ENCODE results near the gene BARX1. TPM values are rescaled to one million over a fixed set of nuclear protein-coding genes. Genes with fewer than 3 reads are reported as not detected.

BARX1 gene
- total RNA-seq, 1 donor from 2014 or later: not detected

- no peak for DNase-seq (ENCODE audit: low read depth)
Observed at GRCh38 chr9:93929231-93929630, 25.9 kb downstream of the BARX1 start.

- no peak for DNase-seq (ENCODE audit: low read depth)
Observed at GRCh38 chr9:93922535-93922934, 32.6 kb downstream of the BARX1 start.

GRCh38 chr9:93920131-93920800, 34.9 kb downstream of the BARX1 start:
- no peak for DNase-seq (ENCODE audit: low read depth)

GRCh38 chr9:93918061-93918460, 37.1 kb downstream of the BARX1 start:
- DNase-seq (ENCODE audit: low read depth): no peak

GRCh38 chr9:93917121-93917853, 37.9 kb downstream of the BARX1 start:
- DNase-seq (ENCODE audit: low read depth): no peak

GRCh38 chr9:93916358-93916757, 38.8 kb downstream of the BARX1 start:
- no peak for DNase-seq (ENCODE audit: low read depth)

- DNase-seq (ENCODE audit: low read depth): no peak
Observed at GRCh38 chr9:93911801-93912554, 43.2 kb downstream of the BARX1 start.

- DNase-seq (ENCODE audit: low read depth): no peak
Observed at GRCh38 chr9:93911136-93911745, 43.9 kb downstream of the BARX1 start.

GRCh38 chr9:93910598-93910997, 44.6 kb downstream of the BARX1 start:
- no peak for DNase-seq (ENCODE audit: low read depth)

GRCh38 chr9:93910196-93910595, 45.0 kb downstream of the BARX1 start:
- no peak for DNase-seq (ENCODE audit: low read depth)

GRCh38 chr9:93909242-93909616, 45.9 kb downstream of the BARX1 start:
- DNase-seq (ENCODE audit: low read depth): no peak

GRCh38 chr9:93908591-93909241, 46.4 kb downstream of the BARX1 start:
- DNase-seq (ENCODE audit: low read depth): no peak

- DNase-seq (ENCODE audit: low read depth): no peak
Observed at GRCh38 chr9:93907551-93908199, 47.5 kb downstream of the BARX1 start.

- no peak for DNase-seq (ENCODE audit: low read depth)
Observed at GRCh38 chr9:93906195-93906880, 48.8 kb downstream of the BARX1 start.

GRCh38 chr9:93905473-93906133, 49.6 kb downstream of the BARX1 start:
- DNase-seq (ENCODE audit: low read depth): no peak

GRCh38 chr9:93904649-93905472, 50.3 kb downstream of the BARX1 start:
- no peak for DNase-seq (ENCODE audit: low read depth)

- DNase-seq (ENCODE audit: low read depth): no peak
Observed at GRCh38 chr9:93903886-93904648, 51.1 kb downstream of the BARX1 start.

All from myocyte (in vitro differentiated cells).